ENCODE measurements around the gene BICRAL.

The BICRAL gene

GRCh38 chr6:42860481-42860880 is 78.6 kb downstream of the BICRAL start:
- Histone ChIP-seq H2AFZ (ENCODE audit: low read depth) (no peak overlapping the region), H3K9ac (no peak overlapping the region), H4K20me1 (ENCODE audit: insufficient read depth) (no peaks in the 10 kb centered on the region), H3K4me1 (ENCODE audit: low read depth, poor library complexity, severe bottlenecking) (peaks cover under 1% of the 10 kb centered on the region), H3K4me3 (IDR thresholded peaks at IDR 0.05; ENCODE audit: insufficient read depth, low read depth, low read length) (no peak overlapping the region), H3K4me2 (no peak overlapping the region), H3K36me3 (ENCODE audit: insufficient read depth) (peaks cover 7% of the 10 kb centered on the region; the same call in 1 of the 2 replicates), H3K27me3 (ENCODE audit: insufficient read depth, low read depth) (no peaks in the 10 kb centered on the region), H3K27ac (no peak overlapping the region), H3K79me2 (ENCODE audit: insufficient read depth, low read depth) (no peaks in the 10 kb centered on the region)
- TF ChIP-seq CTCF (conservative IDR thresholded peaks at IDR 0.05; ENCODE audit: low read depth, low read length): no peak

- peaks cover 3% of the 10 kb centered on the region; the same call in 1 of the 2 replicates for H3K36me3 ChIP-seq (ENCODE audit: insufficient read depth)
- no peak overlapping the region for H3K4me3 ChIP-seq (IDR thresholded peaks at IDR 0.05; ENCODE audit: insufficient read depth, low read depth, low read length)
- H3K4me1 ChIP-seq (ENCODE audit: low read depth, poor library complexity, severe bottlenecking): no peaks in the 10 kb centered on the region
- H3K27ac ChIP-seq: no peak overlapping the region
- no peak for TF ChIP-seq CTCF (conservative IDR thresholded peaks at IDR 0.05; ENCODE audit: low read depth, low read length)
- no peaks in the 10 kb centered on the region for H4K20me1 ChIP-seq (ENCODE audit: insufficient read depth)
- no peak overlapping the region for H2AFZ ChIP-seq (ENCODE audit: low read depth)
- no peaks in the 10 kb centered on the region for H3K79me2 ChIP-seq (ENCODE audit: insufficient read depth, low read depth)
- H3K9ac ChIP-seq: no peak overlapping the region
- no peaks in the 10 kb centered on the region for H3K27me3 ChIP-seq (ENCODE audit: insufficient read depth, low read depth)
- H3K4me2 ChIP-seq: no peak overlapping the region
Observed at GRCh38 chr6:42864602-42865001, 82.8 kb downstream of the BICRAL start.

- no peak overlapping the region for H3K4me2 ChIP-seq
Observed at GRCh38 chr6:42870145-42870936, 88.5 kb downstream of the BICRAL start.

GRCh38 chr6:42871711-42872110 is 89.9 kb downstream of the BICRAL start:
- Histone ChIP-seq H4K20me1 (ENCODE audit: insufficient read depth) (no peaks in the 10 kb centered on the region), H2AFZ (ENCODE audit: low read depth) (no peak overlapping the region), H3K4me3 (IDR thresholded peaks at IDR 0.05; ENCODE audit: insufficient read depth, low read depth, low read length) (no peak overlapping the region), H3K9ac (no peak overlapping the region), H3K4me1 (ENCODE audit: low read depth, poor library complexity, severe bottlenecking) (no peaks in the 10 kb centered on the region), H3K27ac (no peak overlapping the region), H3K79me2 (ENCODE audit: insufficient read depth, low read depth) (no peaks in the 10 kb centered on the region), H3K27me3 (ENCODE audit: insufficient read depth, low read depth) (no peaks in the 10 kb centered on the region), H3K4me2 (no peak overlapping the region), H3K36me3 (ENCODE audit: insufficient read depth) (no peaks in the 10 kb centered on the region)
- TF ChIP-seq CTCF (conservative IDR thresholded peaks at IDR 0.05; ENCODE audit: low read depth, low read length): no peak

More at GRCh38 chr6:42870145-42870936, 88.5 kb downstream of the BICRAL start:
- no peak overlapping the region for H3K9ac ChIP-seq
- no peaks in the 10 kb centered on the region for H3K27me3 ChIP-seq (ENCODE audit: insufficient read depth, low read depth)
- no peaks in the 10 kb centered on the region for H3K36me3 ChIP-seq (ENCODE audit: insufficient read depth)
- no peak for TF ChIP-seq CTCF (conservative IDR thresholded peaks at IDR 0.05; ENCODE audit: low read depth, low read length)
- H3K27ac ChIP-seq: no peak overlapping the region
- H3K4me1 ChIP-seq (ENCODE audit: low read depth, poor library complexity, severe bottlenecking): no peaks in the 10 kb centered on the region
- no peak overlapping the region for H3K4me3 ChIP-seq (IDR thresholded peaks at IDR 0.05; ENCODE audit: insufficient read depth, low read depth, low read length)
- no peaks in the 10 kb centered on the region for H3K79me2 ChIP-seq (ENCODE audit: insufficient read depth, low read depth)
- H2AFZ ChIP-seq (ENCODE audit: low read depth): no peak overlapping the region
- H4K20me1 ChIP-seq (ENCODE audit: insufficient read depth): no peaks in the 10 kb centered on the region

Data from KMS-11 (cell line).